Upper lobe of right lung (tissue), 1 donor: ENCODE results near the gene PSMB1. TPM values are rescaled to one million over a fixed set of nuclear protein-coding genes. Genes with fewer than 3 reads are reported as not detected.
"Not testable (repeated sequence)": the region's sequence is repeated elsewhere in the genome, so short reads cannot be mapped to it uniquely, and the experiment has no call there.

ENCODE experiments used
- ATAC-seq: fragments of 200-7000 bp; cut with Tn5 transposase; one replicate; pipeline ENCODE4 v1.9.1; 2020; ENCODE audit warnings: mild to moderate bottlenecking, moderate library complexity
- DNase-seq: peaks from one replicate; pipeline ENCODE4 v3.0.0-alpha.2; 2020
- H3K27ac ChIP-seq: fragments of 200-600 bp; one replicate; pipeline ENCODE4 v1.8.0; 2022
- H3K27me3 ChIP-seq: fragments of 200-600 bp; one replicate; pipeline ENCODE4 v1.8.0; 2022; ENCODE audit warnings: mild to moderate bottlenecking
- H3K36me3 ChIP-seq: fragments of 200-600 bp; one replicate; pipeline ENCODE4 v1.8.0; 2022
- H3K4me1 ChIP-seq: fragments of 200-600 bp; one replicate; pipeline ENCODE4 v1.8.0; 2022
- H3K4me3 ChIP-seq: fragments of 200-600 bp; one replicate; pipeline ENCODE4 v1.8.0; 2022; ENCODE audit warnings: mild to moderate bottlenecking
- H3K9me3 ChIP-seq: fragments of 200-600 bp; one replicate; pipeline ENCODE4 v1.8.0; 2022
- intact Hi-C: fragments of 100-400 bp; cut with DNase I; formaldehyde crosslinking; loops from one replicate; pipeline ENCODE4 v1.11.0; 2022
- total RNA-seq: library from RNA; stranded (reverse); fragmentation: NEBNext Ultra II Directional; extraction: Animal tissue kit (Norgen Biotek cat#: 25700); gene quantifications from one replicate; pipeline ENCODE4 v1.2.1, GENCODE V29; 2021
- TF ChIP-seq, protein P1 (sequence below): fragments of 200-600 bp; IDR thresholded peaks from one replicate; pipeline ENCODE4 v1.8.0; 2022; ENCODE audit warnings: antibody characterized with exemption
- donor health status: DM: no; HTN: yes; CAD: no; lungs with severe emphysema.

The PSMB1 gene
- total RNA-seq, 1 donor from 2014 or later, result 111 TPM

DNA sequence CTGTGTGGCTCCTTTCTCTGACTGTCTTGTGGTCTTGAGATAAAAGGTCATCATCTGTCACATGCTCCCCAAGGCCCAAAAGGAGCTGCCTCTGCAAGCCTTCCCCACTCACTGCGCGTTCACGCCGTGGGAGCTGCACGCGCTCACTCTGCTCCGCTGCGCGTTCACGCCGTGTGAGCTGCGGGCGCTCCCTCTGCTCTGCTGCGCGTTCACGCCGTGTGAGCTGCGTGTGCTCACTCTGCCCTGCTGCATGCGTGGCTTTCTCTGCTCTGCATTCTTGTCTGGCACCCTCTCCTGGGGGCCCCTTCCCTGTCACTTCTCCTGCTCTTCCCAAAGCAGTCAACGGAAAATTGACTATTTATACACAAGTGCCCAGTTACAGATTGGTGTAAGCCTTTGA is 42.5 kb downstream of the PSMB1 start:
- DNase-seq (no peak), ATAC-seq (no peak)
- Histone ChIP-seq H3K4me3 (no peak overlapping the region), H3K9me3 (no peaks in the 10 kb centered on the region), H3K27ac (no peak overlapping the region), H3K27me3 (no peaks in the 10 kb centered on the region), H3K36me3 (no peaks in the 10 kb centered on the region), H3K4me1 (no peaks in the 10 kb centered on the region)
- intact Hi-C loops, result no loop called here
- TF ChIP-seq, protein P1, sequence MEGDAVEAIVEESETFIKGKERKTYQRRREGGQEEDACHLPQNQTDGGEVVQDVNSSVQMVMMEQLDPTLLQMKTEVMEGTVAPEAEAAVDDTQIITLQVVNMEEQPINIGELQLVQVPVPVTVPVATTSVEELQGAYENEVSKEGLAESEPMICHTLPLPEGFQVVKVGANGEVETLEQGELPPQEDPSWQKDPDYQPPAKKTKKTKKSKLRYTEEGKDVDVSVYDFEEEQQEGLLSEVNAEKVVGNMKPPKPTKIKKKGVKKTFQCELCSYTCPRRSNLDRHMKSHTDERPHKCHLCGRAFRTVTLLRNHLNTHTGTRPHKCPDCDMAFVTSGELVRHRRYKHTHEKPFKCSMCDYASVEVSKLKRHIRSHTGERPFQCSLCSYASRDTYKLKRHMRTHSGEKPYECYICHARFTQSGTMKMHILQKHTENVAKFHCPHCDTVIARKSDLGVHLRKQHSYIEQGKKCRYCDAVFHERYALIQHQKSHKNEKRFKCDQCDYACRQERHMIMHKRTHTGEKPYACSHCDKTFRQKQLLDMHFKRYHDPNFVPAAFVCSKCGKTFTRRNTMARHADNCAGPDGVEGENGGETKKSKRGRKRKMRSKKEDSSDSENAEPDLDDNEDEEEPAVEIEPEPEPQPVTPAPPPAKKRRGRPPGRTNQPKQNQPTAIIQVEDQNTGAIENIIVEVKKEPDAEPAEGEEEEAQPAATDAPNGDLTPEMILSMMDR, result no peak

DNA sequence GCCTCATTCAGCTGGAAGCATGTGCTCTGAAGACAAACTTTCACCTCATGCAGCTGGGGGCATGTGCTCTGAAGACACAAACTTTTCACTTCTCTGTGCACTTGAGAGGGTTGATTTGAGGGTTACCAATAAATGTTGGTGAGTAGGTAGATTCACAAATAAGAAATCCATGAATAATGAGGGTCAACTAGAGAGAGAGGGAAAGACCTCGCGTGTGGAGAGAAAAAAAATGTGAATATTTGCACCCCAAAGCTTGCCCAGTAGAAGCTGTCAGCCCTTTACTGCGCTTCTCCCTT is 43.4 kb downstream of the PSMB1 start:
- H3K4me1 ChIP-seq, result no peaks in the 10 kb centered on the region
- no peak overlapping the region for H3K27ac ChIP-seq
- intact Hi-C loops, result no loop called here
- no peak overlapping the region for H3K4me3 ChIP-seq
- no peaks in the 10 kb centered on the region for H3K36me3 ChIP-seq
- no peak for ATAC-seq
- no peaks in the 10 kb centered on the region for H3K9me3 ChIP-seq
- H3K27me3 ChIP-seq, result peaks cover 4% of the 10 kb centered on the region
- TF ChIP-seq, protein P1, result no peak
- DNase-seq, result no peak

DNA sequence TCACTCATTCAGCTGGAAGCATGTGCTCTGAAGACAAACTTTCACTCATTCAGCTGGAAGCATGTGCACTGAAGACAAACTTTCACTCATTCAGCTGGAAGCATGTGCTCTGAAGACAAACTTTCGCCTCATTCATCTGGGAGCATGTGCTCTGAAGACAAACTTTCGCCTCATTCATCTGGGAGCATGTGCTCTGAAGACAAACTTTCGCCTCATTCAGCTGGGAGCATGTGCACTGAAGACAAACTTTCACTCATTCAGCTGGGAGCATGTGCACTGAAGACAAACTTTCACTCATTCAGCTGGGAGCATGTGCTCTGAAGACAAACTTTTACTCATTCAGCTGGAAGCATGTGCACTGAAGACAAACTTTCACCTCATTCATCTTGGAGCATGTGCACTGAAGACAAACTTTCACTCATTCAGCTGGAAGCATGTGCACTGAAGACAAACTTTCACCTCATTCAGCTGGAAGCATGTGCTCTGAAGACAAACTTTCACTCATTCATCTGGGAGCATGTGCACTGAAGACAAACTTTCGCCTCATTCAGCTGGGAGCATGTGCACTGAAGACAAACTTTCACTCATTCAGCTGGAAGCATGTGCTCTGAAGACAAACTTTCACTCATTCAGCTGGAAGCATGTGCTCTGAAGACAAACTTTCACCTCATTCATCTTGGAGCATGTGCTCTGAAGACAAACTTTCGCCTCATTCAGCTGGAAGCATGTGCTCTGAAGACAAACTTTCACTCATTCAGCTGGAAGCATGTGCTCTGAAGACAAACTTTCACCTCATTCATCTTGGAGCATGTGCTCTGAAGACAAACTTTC is 44.0 kb downstream of the PSMB1 start:
- H3K4me1 ChIP-seq, ATAC-seq, H3K4me3 ChIP-seq, H3K27me3 ChIP-seq, H3K9me3 ChIP-seq, H3K36me3 ChIP-seq, intact Hi-C loops, H3K27ac ChIP-seq, DNase-seq: not testable (repeated sequence)

DNA sequence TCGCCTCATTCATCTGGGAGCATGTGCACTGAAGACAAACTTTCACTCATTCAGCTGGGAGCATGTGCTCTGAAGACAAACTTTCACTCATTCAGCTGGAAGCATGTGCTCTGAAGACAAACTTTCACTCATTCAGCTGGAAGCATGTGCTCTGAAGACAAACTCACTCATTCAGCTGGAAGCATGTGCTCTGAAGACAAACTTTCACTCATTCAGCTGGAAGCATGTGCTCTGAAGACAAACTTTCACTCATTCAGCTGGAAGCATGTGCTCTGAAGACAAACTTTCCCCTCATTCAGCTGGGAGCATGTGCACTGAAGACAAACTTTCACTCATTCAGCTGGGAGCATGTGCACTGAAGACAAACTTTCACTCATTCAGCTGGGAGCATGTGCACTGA is 44.8 kb downstream of the PSMB1 start:
- H3K9me3 ChIP-seq, intact Hi-C loops, H3K36me3 ChIP-seq, H3K27ac ChIP-seq, H3K4me1 ChIP-seq, H3K4me3 ChIP-seq, DNase-seq, H3K27me3 ChIP-seq, ATAC-seq: not testable (repeated sequence)

DNA sequence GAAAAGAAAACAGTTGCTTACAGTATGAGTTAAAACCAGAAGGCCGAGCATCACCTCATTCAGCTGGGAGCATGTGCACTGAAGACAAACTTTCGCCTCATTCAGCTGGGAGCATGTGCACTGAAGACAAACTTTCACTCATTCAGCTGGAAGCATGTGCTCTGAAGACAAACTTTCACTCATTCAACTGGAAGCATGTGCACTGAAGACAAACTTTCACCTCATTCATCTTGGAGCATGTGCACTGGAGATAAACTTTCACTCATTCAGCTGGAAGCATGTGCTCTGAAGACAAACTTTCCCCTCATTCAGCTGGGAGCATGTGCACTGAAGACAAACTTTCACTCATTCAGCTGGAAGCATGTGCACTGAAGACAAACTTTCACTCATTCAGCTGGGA is 45.4 kb downstream of the PSMB1 start:
- intact Hi-C loops, H3K4me1 ChIP-seq: not testable (repeated sequence)

DNA sequence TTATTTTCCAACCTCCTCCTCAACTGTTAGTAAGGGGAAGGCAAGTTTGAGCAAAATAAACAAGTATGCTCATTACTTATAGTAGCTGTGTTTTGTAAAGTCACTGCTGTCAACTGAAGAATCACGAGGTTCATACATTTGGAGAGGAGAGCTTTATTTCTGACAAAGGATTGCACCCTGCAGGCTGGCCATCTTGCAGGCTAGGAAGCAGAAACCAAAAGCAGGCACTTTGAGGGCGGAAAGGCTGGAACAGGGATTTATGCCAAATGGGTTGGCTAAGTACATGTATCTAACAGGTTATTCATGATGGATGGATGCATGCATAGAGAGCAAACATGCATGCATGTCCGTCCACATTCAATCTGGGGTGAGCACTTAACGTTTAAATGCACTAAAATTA is 46.7 kb downstream of the PSMB1 start:
- ATAC-seq (no peak), DNase-seq (no peak)
- Histone ChIP-seq H3K27me3 (peaks cover 4% of the 10 kb centered on the region), H3K27ac (no peak overlapping the region), H3K9me3 (no peaks in the 10 kb centered on the region), H3K4me1 (no peaks in the 10 kb centered on the region), H3K4me3 (no peak overlapping the region), H3K36me3 (no peaks in the 10 kb centered on the region)
- TF ChIP-seq, protein P1, result no peak
- intact Hi-C loops, result no loop called here

More for the DNA sequence above, 45.4 kb downstream of the PSMB1 start:
- H3K27ac ChIP-seq, DNase-seq, H3K36me3 ChIP-seq, H3K9me3 ChIP-seq, H3K4me3 ChIP-seq, H3K27me3 ChIP-seq, ATAC-seq: not testable (repeated sequence)

DNA sequence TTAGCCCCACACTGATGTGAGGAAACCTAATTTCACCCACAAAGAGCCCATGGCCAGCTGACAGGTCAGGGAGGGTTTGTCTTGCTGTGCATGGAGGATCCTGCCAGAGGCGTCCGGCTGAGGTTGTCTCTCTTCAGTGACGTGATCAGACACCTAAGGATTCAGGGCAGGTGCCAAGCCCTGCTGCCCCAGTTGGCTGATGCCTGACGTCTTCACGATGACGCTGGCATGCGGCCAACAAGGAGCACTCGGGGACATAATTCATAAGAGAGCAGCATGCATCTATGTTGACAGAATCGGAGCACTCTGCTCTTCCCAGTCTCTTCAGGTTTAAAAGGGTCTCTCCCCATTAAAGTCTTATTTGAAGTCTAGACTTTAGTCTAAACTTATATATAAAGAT is 47.8 kb downstream of the PSMB1 start:
- H3K4me1 ChIP-seq, result no peaks in the 10 kb centered on the region
- ATAC-seq (no peak), DNase-seq (no peak)
- H3K36me3 ChIP-seq, result no peaks in the 10 kb centered on the region
- TF ChIP-seq, protein P1, result no peak
- no peak overlapping the region for H3K4me3 ChIP-seq
- H3K9me3 ChIP-seq, result no peaks in the 10 kb centered on the region
- H3K27me3 ChIP-seq, result peaks cover 7% of the 10 kb centered on the region
- intact Hi-C loops, result no loop called here
- H3K27ac ChIP-seq, result no peak overlapping the region
